LoVo (cell line): ENCODE data around the gene FER.
"Not testable (repeated sequence)": the region's sequence is repeated elsewhere in the genome, so short reads cannot be mapped to it uniquely, and the experiment has no call there.

Source experiments
- DNase-seq: peaks from one replicate; pipeline ENCODE4 v3.0.0-alpha.2; 2016; ENCODE audit warnings: low spot score

Gene FER

DNA sequence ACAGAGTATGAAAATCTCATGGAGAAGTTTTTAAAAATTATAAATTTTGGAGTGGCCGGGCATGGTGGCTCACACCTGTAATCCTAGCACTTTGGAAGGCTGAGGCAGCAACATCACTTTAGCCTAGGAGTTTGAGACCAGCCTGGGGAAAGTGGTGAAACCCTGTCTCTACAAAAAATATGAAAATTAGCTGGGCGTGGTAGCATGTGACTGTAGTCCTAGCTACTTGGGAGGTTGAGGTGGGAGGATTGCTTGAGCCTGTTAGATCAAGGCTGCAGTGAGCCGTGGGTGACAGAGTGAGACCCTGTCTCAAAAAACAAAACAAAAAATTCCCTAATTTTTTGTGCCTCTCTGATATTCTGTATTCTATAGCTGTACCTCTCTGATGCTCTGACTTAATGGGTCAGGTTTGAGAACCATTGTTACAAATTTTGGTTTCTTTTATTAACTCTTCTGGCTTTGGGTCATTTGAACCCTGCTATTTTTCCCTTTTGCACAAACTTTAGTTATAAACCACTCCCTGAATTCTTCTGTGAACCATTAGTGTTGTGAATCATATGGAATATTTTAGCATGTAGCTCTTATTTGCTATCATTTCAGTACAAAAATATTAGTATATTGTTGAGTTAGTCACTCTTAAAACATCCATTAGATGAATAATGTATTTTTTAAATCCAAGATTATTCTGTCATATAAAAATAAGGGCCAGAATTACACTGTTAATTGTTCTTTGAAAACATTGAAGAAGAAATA is 51.0 kb downstream of the FER start:
- no peak for DNase-seq

DNA sequence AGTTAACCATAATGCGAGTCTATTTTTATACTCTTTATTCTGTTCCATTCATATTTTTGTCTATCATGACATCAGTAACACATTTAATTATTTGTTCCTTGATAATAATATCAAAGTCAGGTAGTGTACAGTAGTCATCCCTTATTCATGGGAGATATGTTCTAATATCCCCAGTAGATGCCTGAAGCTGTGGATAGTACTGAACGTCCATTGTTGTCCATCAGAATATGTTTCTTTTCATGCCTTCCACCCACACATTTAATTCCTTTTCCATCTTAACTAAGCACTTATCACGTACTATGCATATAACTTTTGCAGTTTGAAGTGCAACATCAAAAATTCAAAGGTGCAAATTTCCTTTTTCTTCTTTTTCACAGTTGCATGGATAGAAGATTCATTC is 53.6 kb downstream of the FER start:
- no peak for DNase-seq

- DNase-seq = peak; percentile 45
Measured at GRCh38 chr5:108801776-108802175, 54.1 kb downstream of the FER start.

DNA sequence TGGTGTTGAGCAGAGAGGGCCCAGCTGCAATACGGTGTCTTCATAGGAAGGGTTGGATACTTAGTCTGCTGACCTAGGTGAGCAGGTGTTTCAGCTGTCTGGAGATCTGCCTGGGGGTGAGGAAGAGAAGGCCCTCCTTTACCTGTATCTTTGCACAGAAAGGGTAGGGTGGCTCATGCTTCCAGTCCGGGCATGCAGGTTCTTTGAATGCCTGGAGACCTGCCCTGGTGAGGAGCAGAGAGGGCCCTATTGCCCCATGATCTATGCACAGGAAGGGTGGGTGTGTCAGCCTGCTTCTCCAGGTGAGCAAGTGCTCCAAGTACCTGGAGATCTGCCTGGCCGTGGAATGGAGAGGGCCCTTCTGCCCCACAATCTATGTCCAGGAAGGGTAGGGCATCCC is 63.0 kb downstream of the FER start:
- DNase-seq = no peak

- no peak for DNase-seq
Measured at GRCh38 chr5:108813673-108814072, 66.0 kb downstream of the FER start.

- DNase-seq = no peak
Measured at GRCh38 chr5:108814551-108814950, 66.9 kb downstream of the FER start.

- no peak for DNase-seq
Measured at GRCh38 chr5:108818613-108819272, 71.0 kb downstream of the FER start.

GRCh38 chr5:108820983-108821382 is 73.3 kb downstream of the FER start:
- no peak for DNase-seq

GRCh38 chr5:108822211-108822947 is 74.7 kb downstream of the FER start:
- DNase-seq = no peak

- DNase-seq = no peak
Measured at GRCh38 chr5:108827131-108827530, 79.4 kb downstream of the FER start.

DNA sequence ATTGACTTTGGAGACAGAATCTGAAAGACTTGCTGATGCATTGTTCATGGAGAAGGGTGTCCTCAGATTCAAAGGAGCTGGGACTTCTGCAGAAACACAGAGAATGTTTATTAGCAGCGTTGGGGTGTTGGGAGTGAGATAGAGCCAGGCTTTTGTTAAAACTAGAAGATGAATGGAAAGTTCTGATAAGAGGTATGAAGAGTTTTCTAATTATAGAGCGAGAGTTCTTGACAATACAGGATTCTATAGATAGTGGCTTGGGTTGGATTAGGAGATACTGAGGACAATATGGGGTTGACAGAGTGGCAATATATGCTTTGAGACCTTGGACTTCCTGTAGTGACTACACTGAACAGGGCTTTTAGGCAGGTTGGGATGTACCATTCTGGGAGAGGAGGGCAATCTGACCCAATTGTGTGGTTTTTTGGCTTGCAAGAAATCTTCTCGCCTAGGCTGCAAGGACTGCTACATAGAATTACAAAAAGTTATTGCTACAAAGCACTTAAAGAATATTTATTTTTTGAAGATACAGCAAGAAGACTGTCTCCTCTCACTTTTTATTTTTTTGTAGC is 83.1 kb downstream of the FER start:
- DNase-seq = no peak

DNA sequence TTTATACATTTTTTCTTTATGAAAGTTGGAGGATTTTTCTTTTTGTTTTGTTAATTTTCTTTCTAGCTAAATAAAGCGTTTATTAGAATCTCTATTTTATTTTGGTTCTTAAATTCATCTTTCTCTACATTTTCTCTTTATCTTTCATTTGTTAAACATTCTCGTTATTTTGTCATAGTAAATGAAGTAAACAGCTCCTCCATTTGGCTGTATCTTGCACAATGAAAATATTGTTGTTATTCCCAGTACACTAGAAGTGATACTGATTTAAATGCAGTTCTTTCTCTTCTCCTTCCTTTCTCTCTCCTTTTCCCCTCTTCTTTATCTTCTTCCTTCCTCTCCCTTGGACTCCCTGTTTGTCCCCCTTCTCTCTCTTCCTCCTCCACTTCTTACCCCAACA is 88.8 kb downstream of the FER start:
- DNase-seq = no peak

GRCh38 chr5:108842260-108842941 is 94.7 kb downstream of the FER start:
- not testable (repeated sequence) for DNase-seq

- not testable (repeated sequence) for DNase-seq
Measured at GRCh38 chr5:108851129-108851528, 103.4 kb downstream of the FER start.

DNA sequence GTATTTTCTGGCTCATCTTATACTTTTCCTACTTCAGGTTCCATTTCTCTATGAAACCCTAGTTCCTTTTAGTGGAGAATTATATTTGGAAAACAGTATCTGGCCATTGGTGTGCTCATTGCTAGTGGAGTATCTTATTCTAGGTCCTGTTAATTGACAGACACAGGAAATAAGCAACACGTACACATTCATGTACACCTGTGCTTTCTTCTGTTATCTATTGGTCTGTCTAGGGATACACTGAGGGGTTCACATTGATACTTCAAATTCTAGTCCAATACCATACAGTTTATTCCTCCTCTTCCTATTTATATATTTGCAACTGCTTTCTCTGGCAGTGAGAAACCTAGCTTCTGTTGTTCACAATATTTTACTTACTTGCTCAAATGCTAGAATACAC is 110.2 kb downstream of the FER start:
- no peak for DNase-seq

DNA sequence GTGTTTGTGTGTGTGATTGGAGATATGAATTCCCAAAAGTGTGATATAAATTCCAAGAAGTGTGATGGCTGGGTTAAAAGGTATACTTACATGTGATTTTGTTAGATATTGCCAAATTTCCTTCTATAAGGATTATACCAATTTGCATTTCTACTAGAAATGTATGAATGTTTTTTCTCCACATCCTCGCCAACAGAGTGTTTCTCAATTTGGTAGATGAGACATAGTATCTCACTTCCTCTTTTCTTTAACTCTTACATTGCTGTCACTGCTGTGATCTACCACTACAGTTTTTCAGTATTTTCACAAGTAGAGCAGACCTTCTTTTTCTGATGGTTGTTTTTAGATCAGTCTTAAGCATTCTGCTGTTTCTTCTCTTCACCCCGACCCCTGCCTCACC is 111.3 kb downstream of the FER start:
- no peak for DNase-seq

GRCh38 chr5:108862211-108862610 is 114.5 kb downstream of the FER start:
- no peak for DNase-seq

GRCh38 chr5:108866097-108866496 is 118.4 kb downstream of the FER start:
- DNase-seq = not testable (repeated sequence)

DNA sequence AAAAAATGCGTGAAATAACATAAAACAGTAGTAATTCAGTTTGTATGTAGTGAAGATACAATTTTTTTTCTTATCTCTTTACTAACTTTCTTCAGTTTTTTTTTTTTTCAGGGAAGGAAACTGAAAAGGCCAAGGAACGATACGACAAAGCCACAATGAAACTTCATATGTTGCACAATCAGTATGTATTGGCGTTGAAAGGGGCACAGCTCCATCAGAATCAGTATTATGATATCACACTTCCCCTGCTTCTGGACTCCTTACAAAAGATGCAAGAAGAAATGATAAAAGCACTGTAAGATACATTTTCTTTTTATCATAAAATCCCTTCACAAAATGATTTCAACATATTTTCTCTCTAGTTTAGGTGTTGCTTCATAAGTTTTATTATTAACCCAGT is 120.0 kb downstream of the FER start:
- no peak for DNase-seq

GRCh38 chr5:108869066-108869465 is 121.4 kb downstream of the FER start:
- no peak for DNase-seq

DNA sequence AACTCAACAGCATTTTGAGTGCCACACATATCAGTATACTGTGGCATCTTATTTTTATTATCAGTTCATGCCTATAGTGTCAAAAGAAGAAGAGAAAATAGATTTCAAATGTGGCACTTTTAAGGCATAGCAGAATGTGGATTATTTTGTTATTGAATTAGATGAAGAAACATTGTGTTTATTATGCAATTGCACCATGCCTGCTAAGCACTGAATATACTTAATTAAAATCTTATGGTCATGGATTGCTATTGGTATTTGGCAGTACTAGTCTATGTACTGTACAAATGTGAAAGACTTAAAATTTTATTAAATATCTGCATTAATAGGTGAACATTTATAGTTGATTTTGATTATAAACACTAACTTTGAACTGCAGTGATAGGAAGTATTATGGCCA is 128.8 kb downstream of the FER start:
- DNase-seq = no peak

DNA sequence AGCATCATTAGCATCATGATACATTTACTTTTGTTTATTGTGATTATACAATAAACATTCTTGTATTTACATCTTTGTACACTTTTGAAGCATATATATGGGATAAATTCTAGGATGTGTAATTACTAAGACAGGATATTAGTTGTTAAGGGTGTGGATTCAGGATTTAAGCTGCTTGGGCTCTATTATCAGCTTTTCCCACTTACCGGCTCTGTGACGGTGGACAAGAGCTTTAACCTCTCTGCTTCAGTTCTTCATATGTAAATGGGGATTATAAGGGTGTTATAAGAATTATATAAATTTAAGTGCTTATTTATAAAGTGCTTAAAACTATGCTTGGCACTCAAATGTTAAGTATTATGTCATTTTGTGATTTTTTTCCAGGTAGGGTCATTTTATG is 131.1 kb downstream of the FER start:
- DNase-seq = no peak
